Activated CD8-positive, alpha-beta memory T cell treated with anti-CD3 and anti-CD28 coated beads for 36 hours (primary cell): ENCODE results near the gene GDPGP1. TPM values are rescaled to one million over a fixed set of nuclear protein-coding genes. Genes with fewer than 3 reads are reported as not detected.

Experiments used
- CTCF ChIA-PET: fragments of 350-600 bp; sonication (Branson Sonifier 250); formaldehyde crosslinking; loops from one replicate; lab custom pipeline; 2021; ENCODE audit warnings: antibody characterized with exemption; lab: Charles Lee
- POLR2A ChIA-PET: fragments of 350-600 bp; sonication (Branson Sonifier 250); formaldehyde crosslinking; loops from one replicate; lab custom pipeline; 2021; ENCODE audit warnings: antibody characterized with exemption; lab: Charles Lee
- total RNA-seq, 2 experiments: library from RNA; stranded (reverse); gene quantifications; one replicate each; pipeline ENCODE4 v1.2.3, GENCODE V29; 2021

The GDPGP1 gene
- total RNA-seq, 2 experiments from 2014 or later = 11.1 to 11.4 TPM

- ChIA-PET CTCF (interaction anchor here (0.6 to 2.6 kb wide), 6 partner anchors 10 to 791 kb away, joined by 3 to 12 read pairs (median 5); partner anchors contain the start of genes CIB1 and GDPGP1), POLR2A (interaction anchor here (0.7 to 1.8 kb wide), 5 partner anchors 9 to 64 kb away, joined by 3 to 8 read pairs (median 4); partner anchors contain the start of genes CIB1, GDPGP1 and NGRN)
These were observed 32.7 kb upstream of the GDPGP1 start, which contains the start of gene SEMA4B for GRCh38 chr15:90201130-90201943. TSS of gene SEMA4B (plus strand) at chr15:90201330. CDS start at chr15:90201579, 249 bp downstream.

- ChIA-PET CTCF (interaction anchor here (0.6 to 2.6 kb wide), 5 partner anchors 11 to 791 kb away, joined by 3 to 12 read pairs (median 6); partner anchors contain the start of genes CIB1 and GDPGP1), POLR2A (interaction anchor here (0.9 to 1.8 kb wide), 3 partner anchors 10 to 32 kb away, joined by 4 to 8 read pairs (median 4); partner anchors contain the start of genes CIB1 and GDPGP1)
These were observed 32.0 kb upstream of the GDPGP1 start for GRCh38 chr15:90201944-90202375.

- ChIA-PET CTCF (interaction anchor here (1.8 kb wide), 1 partner anchor 17 kb away, joined by 4 read pairs; no protein-coding TSS in a partner anchor), POLR2A (interaction anchor here (0.5 to 0.6 kb wide), 2 partner anchors 61 to 241 kb away, joined by 5 to 7 read pairs; no protein-coding TSS in a partner anchor)
These were observed 31.1 kb upstream of the GDPGP1 start for GRCh38 chr15:90202929-90203328.

GRCh38 chr15:90203473-90203872 lies 30.5 kb upstream of the GDPGP1 start:
- POLR2A ChIA-PET = interaction anchor here (0.5 to 0.6 kb wide), 2 partner anchors 61 to 242 kb away, joined by 5 to 7 read pairs; no protein-coding TSS in a partner anchor
- CTCF ChIA-PET = interaction anchor here (1.8 kb wide), 1 partner anchor 16 kb away, joined by 4 read pairs; no protein-coding TSS in a partner anchor

GRCh38 chr15:90203922-90204321 lies 30.1 kb upstream of the GDPGP1 start:
- CTCF ChIA-PET = interaction anchor here (1.8 kb wide), 1 partner anchor 16 kb away, joined by 4 read pairs; no protein-coding TSS in a partner anchor
- POLR2A ChIA-PET = no interaction called here

- ChIA-PET CTCF (interaction anchor here (0.6 to 0.7 kb wide), 2 partner anchors 14 to 181 kb away, joined by 3 to 6 read pairs; no protein-coding TSS in a partner anchor), POLR2A (no interaction called here)
These were observed 28.8 kb upstream of the GDPGP1 start for GRCh38 chr15:90205050-90205848.

- CTCF ChIA-PET = interaction anchor here (0.6 to 0.7 kb wide), 2 partner anchors 13 to 180 kb away, joined by 3 to 6 read pairs; no protein-coding TSS in a partner anchor
- POLR2A ChIA-PET = no interaction called here
These were observed 28.1 kb upstream of the GDPGP1 start for GRCh38 chr15:90205886-90206285.

GRCh38 chr15:90207252-90207651 lies 26.8 kb upstream of the GDPGP1 start:
- ChIA-PET CTCF (interaction anchor here (1.6 kb wide), 1 partner anchor 64 kb away, joined by 3 read pairs; no protein-coding TSS in a partner anchor), POLR2A (no interaction called here)

- ChIA-PET CTCF (interaction anchor here (0.7 to 1.6 kb wide), 4 partner anchors 13 to 65 kb away, joined by 3 to 5 read pairs (median 3); no protein-coding TSS in a partner anchor), POLR2A (no interaction called here)
These were observed 25.7 kb upstream of the GDPGP1 start for GRCh38 chr15:90208356-90208755.

- ChIA-PET POLR2A (no interaction called here), CTCF (no interaction called here)
These were observed 24.4 kb upstream of the GDPGP1 start for GRCh38 chr15:90209591-90209990.

GRCh38 chr15:90210593-90210992 lies 23.4 kb upstream of the GDPGP1 start:
- CTCF ChIA-PET = no interaction called here
- POLR2A ChIA-PET = interaction anchor here (0.7 kb wide), 1 partner anchor 45 kb away, joined by 3 read pairs; no protein-coding TSS in a partner anchor

GRCh38 chr15:90211009-90211408 lies 23.0 kb upstream of the GDPGP1 start:
- POLR2A ChIA-PET = interaction anchor here (0.7 kb wide), 1 partner anchor 46 kb away, joined by 3 read pairs; no protein-coding TSS in a partner anchor

GRCh38 chr15:90211440-90212143 lies 22.4 kb upstream of the GDPGP1 start:
- POLR2A ChIA-PET = no interaction called here
- CTCF ChIA-PET = interaction anchor here (0.7 kb wide), 1 partner anchor 11 kb away, joined by 3 read pairs; no protein-coding TSS in a partner anchor

More at GRCh38 chr15:90211009-90211408, 23.0 kb upstream of the GDPGP1 start:
- CTCF ChIA-PET = no interaction called here

GRCh38 chr15:90212221-90213098 lies 21.5 kb upstream of the GDPGP1 start:
- ChIA-PET CTCF (interaction anchor here (0.7 kb wide), 1 partner anchor 10 kb away, joined by 3 read pairs; no protein-coding TSS in a partner anchor), POLR2A (no interaction called here)

GRCh38 chr15:90213122-90213817 lies 20.7 kb upstream of the GDPGP1 start:
- ChIA-PET POLR2A (no interaction called here), CTCF (interaction anchor here (0.6 kb wide), 1 partner anchor 54 kb away, joined by 4 read pairs; no protein-coding TSS in a partner anchor)

GRCh38 chr15:90213818-90214204 lies 20.2 kb upstream of the GDPGP1 start:
- POLR2A ChIA-PET = no interaction called here

More at GRCh38 chr15:90213818-90214204, 20.2 kb upstream of the GDPGP1 start:
- CTCF ChIA-PET = interaction anchor here (0.6 kb wide), 1 partner anchor 54 kb away, joined by 4 read pairs; no protein-coding TSS in a partner anchor
